ENCODE measurements around the gene SMO. TPM values are rescaled to one million over a fixed set of nuclear protein-coding genes. Genes with fewer than 3 reads are reported as not detected.

Gene SMO
- total and polyA plus RNA-seq, 2 donors (not counting 3 experiments of a cell fraction or from before 2014, with no cell fraction given): 13.2 to 16.5 TPM

GRCh38 chr7:129212596-129212995 is 24.2 kb downstream of the SMO start:
- peaks cover 0 to 2% of the 10 kb centered on the region in 2 experiments for H3K36me3 ChIP-seq (ENCODE audit: control insufficient read depth in 2 of 2, extremely low read depth in 1 of 2, insufficient read depth in 2 of 2, low read length in 2 of 2)
- H3K9ac ChIP-seq (replicated peaks; ENCODE audit: extremely low read depth, insufficient read depth, low read length): no peak overlapping the region
- FAIRE-seq (no peak), DNase-seq (ENCODE audit: low read depth, low spot score) (no peak)
- H3K79me2 ChIP-seq (ENCODE audit: control insufficient read depth, insufficient read depth, low read length): no peaks in the 10 kb centered on the region
- CTCF ChIA-PET: interaction anchor here (1.0 to 10.2 kb wide), 3 partner anchors 47 to 432 kb away, joined by 3 to 465 read pairs (median 17); no protein-coding TSS in a partner anchor
- intact Hi-C loops (cut with micrococcal nuclease): no loop called here
- H4K20me1 ChIP-seq (replicated peaks; ENCODE audit: control insufficient read depth, extremely low read depth, insufficient read depth, low read length): no peaks in the 10 kb centered on the region
- H3K4me2 ChIP-seq (ENCODE audit: insufficient read depth, low read length): no peak overlapping the region
- no peaks in the 10 kb centered on the region for H3K9me3 ChIP-seq (replicated peaks; ENCODE audit: control insufficient read depth, insufficient read depth, low read length)
- no peaks in the 10 kb centered on the region for H3K27me3 ChIP-seq (ENCODE audit: control insufficient read depth in 2 of 2, insufficient read depth in 2 of 2, low read length in 2 of 2)
- no TSS peak for BruUV-seq (replicated peaks)
- no peak overlapping the region for H3K27ac ChIP-seq (ENCODE audit: insufficient read depth, low read depth, low read length)
- TF ChIP-seq MYC (IDR thresholded peaks at IDR 0.05; ENCODE audit: low read depth, low read length): no peak
- TF ChIP-seq EZH2 (IDR thresholded peaks at IDR 0.05; ENCODE audit: borderline replicate concordance, low read depth, low read length, severe bottlenecking): no peak
- TF ChIP-seq JUN (IDR thresholded peaks at IDR 0.05; ENCODE audit: borderline replicate concordance, insufficient read depth, insufficient read length, low read depth): no peak
- no peak for TF ChIP-seq POLR2AphosphoS5 (IDR thresholded peaks at IDR 0.05; ENCODE audit: insufficient read depth, low read depth, low read length)
- TF ChIP-seq GATA2 (IDR thresholded peaks at IDR 0.05; ENCODE audit: insufficient read depth, insufficient read length, low read depth, low read length): no peak
- no peak for TF ChIP-seq FOS (IDR thresholded peaks at IDR 0.05; ENCODE audit: borderline replicate concordance, insufficient read depth, low read length)
- no peak for TF ChIP-seq MAX (IDR thresholded peaks at IDR 0.05; ENCODE audit: insufficient read depth, insufficient read length)
- TF ChIP-seq POLR2A (IDR thresholded peaks at IDR 0.05; ENCODE audit: low read depth, low read length): no peak
- no peak for TF ChIP-seq CTCF (IDR thresholded peaks at IDR 0.05; ENCODE audit: extremely low read depth in 1 of 2, insufficient read depth in 1 of 2, low read depth in 1 of 2, low read length in 2 of 2)
- dilution Hi-C loops (cut with MboI; ENCODE audit: extremely low pct_ligation_motif_present, low sequenced_read_pairs): no loop called here
- H3K4me3 ChIP-seq (replicated peaks in 1 of 3; ENCODE audit: insufficient read depth in 1 of 3, low read depth in 1 of 3, low read length in 3 of 3): no peak overlapping the region
- H2AFZ ChIP-seq (ENCODE audit: low read depth, low read length): no peak overlapping the region
- no peaks in the 10 kb centered on the region for H3K4me1 ChIP-seq (ENCODE audit: control insufficient read depth, extremely low read depth, insufficient read depth, low read length)
- POLR2A ChIA-PET: interaction anchor here (0.6 kb wide), 1 partner anchor 48 kb away, joined by 7 read pairs; no protein-coding TSS in a partner anchor
- H3K9me1 ChIP-seq (replicated peaks; ENCODE audit: control insufficient read depth, extremely low read depth, insufficient read depth, low read length): no peaks in the 10 kb centered on the region

All from endothelial cell of umbilical vein (primary cell).